ENCODE measurements around the gene PRPF19. TPM values are rescaled to one million over a fixed set of nuclear protein-coding genes. Genes with fewer than 3 reads are reported as not detected.

Gene PRPF19
- polyA plus RNA-seq, 1 donor from 2014 or later = 71.3 TPM

GRCh38 chr11:60847896-60848295 is 58.5 kb downstream of the PRPF19 start:
- TF ChIP-seq MXI1 (conservative IDR thresholded peaks at IDR 0.05; ENCODE audit: poor library complexity, severe bottlenecking) (no peak), TAF1 (IDR thresholded peaks at IDR 0.05; ENCODE audit: low read depth) (no peak), POLR2AphosphoS5 (IDR thresholded peaks at IDR 0.05) (no peak), RAD21 (conservative IDR thresholded peaks at IDR 0.05) (no peak), CTCF (IDR thresholded peaks at IDR 0.05; ENCODE audit: poor library complexity, severe bottlenecking) (no peak), EP300 (conservative IDR thresholded peaks at IDR 0.05; ENCODE audit: poor library complexity, severe bottlenecking) (no peak), EZH2 (IDR thresholded peaks at IDR 0.05; ENCODE audit: borderline replicate concordance, insufficient read depth, low read length, poor library complexity, severe bottlenecking) (no peak)

GRCh38 chr11:60847281-60847680 is 59.1 kb downstream of the PRPF19 start:
- no peaks in the 10 kb centered on the region for H3F3A ChIP-seq (ENCODE audit: insufficient read depth, low read length, poor library complexity, severe bottlenecking)
- no peaks in the 10 kb centered on the region for H4K20me1 ChIP-seq (ENCODE audit: insufficient read depth)
- no peak overlapping the region for H3K4me3 ChIP-seq (ENCODE audit: low read length)
- no peaks in the 10 kb centered on the region for H3K9me3 ChIP-seq (ENCODE audit: low read length)
- no peak overlapping the region for H3K27ac ChIP-seq (ENCODE audit: low read length)
- H3K79me2 ChIP-seq (replicated peaks; ENCODE audit: insufficient read depth, low read length) = peaks cover 3% of the 10 kb centered on the region
- no peaks in the 10 kb centered on the region for H3K36me3 ChIP-seq (ENCODE audit: insufficient read depth, low read length)
- H3K27me3 ChIP-seq (ENCODE audit: insufficient read depth, low read depth, low read length) = no peaks in the 10 kb centered on the region
- H3K9ac ChIP-seq (ENCODE audit: low read length) = no peak overlapping the region
- no peak overlapping the region for H3K4me2 ChIP-seq (ENCODE audit: low read length)
- TF ChIP-seq SMC3 (conservative IDR thresholded peaks at IDR 0.05; ENCODE audit: poor library complexity) = no peak
- TF ChIP-seq EZH2 (IDR thresholded peaks at IDR 0.05; ENCODE audit: borderline replicate concordance, insufficient read depth, low read length, poor library complexity, severe bottlenecking) = no peak
- no peak for TF ChIP-seq EP300 (conservative IDR thresholded peaks at IDR 0.05; ENCODE audit: poor library complexity, severe bottlenecking)
- TF ChIP-seq RAD21 (conservative IDR thresholded peaks at IDR 0.05) = no peak
- no peak for TF ChIP-seq POLR2AphosphoS5 (IDR thresholded peaks at IDR 0.05)
- no peak for TF ChIP-seq CTCF (IDR thresholded peaks at IDR 0.05; ENCODE audit: poor library complexity, severe bottlenecking)
- TF ChIP-seq REST (IDR thresholded peaks at IDR 0.05; ENCODE audit: borderline replicate concordance) = no peak
- no peak for TF ChIP-seq MXI1 (conservative IDR thresholded peaks at IDR 0.05; ENCODE audit: poor library complexity, severe bottlenecking)
- TF ChIP-seq TAF1 (IDR thresholded peaks at IDR 0.05; ENCODE audit: low read depth) = no peak
- H2AFZ ChIP-seq (ENCODE audit: low read depth, low read length) = no peak overlapping the region
- H3K9me2 ChIP-seq (ENCODE audit: insufficient read depth, low read length) = no peaks in the 10 kb centered on the region

More at GRCh38 chr11:60847896-60848295, 58.5 kb downstream of the PRPF19 start:
- H3K79me2 ChIP-seq (replicated peaks; ENCODE audit: insufficient read depth, low read length) = peaks cover 1% of the 10 kb centered on the region
- no peaks in the 10 kb centered on the region for H4K20me1 ChIP-seq (ENCODE audit: insufficient read depth)
- no peaks in the 10 kb centered on the region for H3K9me2 ChIP-seq (ENCODE audit: insufficient read depth, low read length)
- no peaks in the 10 kb centered on the region for H3K27me3 ChIP-seq (ENCODE audit: insufficient read depth, low read depth, low read length)
- no peaks in the 10 kb centered on the region for H3K9me3 ChIP-seq (ENCODE audit: low read length)
- no peak overlapping the region for H3K27ac ChIP-seq (ENCODE audit: low read length)
- H3K36me3 ChIP-seq (ENCODE audit: insufficient read depth, low read length) = no peaks in the 10 kb centered on the region
- H3K4me3 ChIP-seq (ENCODE audit: low read length) = no peak overlapping the region
- no peak overlapping the region for H3K9ac ChIP-seq (ENCODE audit: low read length)
- no peak overlapping the region for H3K4me2 ChIP-seq (ENCODE audit: low read length)
- no peaks in the 10 kb centered on the region for H3F3A ChIP-seq (ENCODE audit: insufficient read depth, low read length, poor library complexity, severe bottlenecking)
- H2AFZ ChIP-seq (ENCODE audit: low read depth, low read length) = no peak overlapping the region

Measured in neural cell (in vitro differentiated cells).